ENCODE results near the gene ALG6.
A peak's percentile ranks its signal among the peaks of the same experiment; 100 is the strongest.
"Not testable (repeated sequence)": the region's sequence is repeated elsewhere in the genome, so short reads cannot be mapped to it uniquely, and the experiment has no call there.

The ALG6 gene

DNA sequence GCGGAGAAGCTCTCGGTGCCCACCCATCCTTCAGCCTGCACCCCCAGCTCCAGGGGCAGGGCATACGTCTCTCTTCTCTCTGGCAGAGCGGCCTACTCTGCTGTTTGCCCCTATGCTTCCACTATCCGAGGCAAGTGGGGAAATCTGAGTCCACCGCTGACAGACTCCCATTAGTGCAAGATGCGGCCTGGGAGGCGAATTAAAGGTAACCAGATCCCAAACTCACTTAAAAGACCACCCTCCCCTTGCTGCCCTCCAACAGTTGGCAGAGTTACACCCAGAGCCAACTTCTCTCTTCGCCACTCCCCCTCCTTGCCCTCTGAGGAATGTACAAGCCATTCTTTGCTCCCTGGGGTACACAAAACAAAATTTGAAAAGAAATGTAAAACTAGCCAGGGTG is 38.6 kb upstream of the ALG6 start:
- no peak for DNase-seq

DNA sequence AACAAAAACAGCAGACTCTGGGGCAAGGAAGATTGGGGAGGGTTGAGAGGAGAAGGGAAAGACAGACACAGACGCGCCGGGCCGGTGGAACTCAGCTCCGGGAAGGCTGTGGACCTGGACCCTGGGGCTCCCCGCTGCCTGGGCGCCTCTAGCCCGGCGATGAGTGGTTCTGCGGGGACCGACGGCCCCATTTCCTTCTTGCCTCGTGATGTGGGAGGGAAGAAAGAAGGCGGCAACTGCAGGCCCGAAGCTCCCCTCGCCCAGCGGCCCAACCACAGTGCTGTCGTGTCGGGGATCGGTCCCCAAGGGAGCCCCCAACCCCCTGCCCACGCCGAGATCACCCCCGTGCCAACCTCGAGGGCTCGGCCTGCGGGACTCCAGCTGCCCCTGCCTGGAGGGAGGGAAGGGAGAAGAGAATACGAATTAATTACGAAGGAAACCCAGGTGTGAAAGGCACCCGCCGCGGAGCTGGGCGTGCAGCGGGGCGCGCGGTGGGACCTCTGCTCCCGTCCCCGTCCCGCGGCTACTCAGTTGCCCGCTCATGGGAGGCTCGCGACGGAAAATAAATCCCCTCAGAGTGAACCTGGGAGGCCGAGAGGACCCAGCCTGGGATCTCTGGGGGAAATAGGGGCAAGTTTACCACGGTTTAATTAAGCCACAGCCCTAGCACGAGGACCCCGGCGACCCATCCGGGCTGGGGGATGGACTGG is 37.7 kb upstream of the ALG6 start:
- DNase-seq, result no peak

DNA sequence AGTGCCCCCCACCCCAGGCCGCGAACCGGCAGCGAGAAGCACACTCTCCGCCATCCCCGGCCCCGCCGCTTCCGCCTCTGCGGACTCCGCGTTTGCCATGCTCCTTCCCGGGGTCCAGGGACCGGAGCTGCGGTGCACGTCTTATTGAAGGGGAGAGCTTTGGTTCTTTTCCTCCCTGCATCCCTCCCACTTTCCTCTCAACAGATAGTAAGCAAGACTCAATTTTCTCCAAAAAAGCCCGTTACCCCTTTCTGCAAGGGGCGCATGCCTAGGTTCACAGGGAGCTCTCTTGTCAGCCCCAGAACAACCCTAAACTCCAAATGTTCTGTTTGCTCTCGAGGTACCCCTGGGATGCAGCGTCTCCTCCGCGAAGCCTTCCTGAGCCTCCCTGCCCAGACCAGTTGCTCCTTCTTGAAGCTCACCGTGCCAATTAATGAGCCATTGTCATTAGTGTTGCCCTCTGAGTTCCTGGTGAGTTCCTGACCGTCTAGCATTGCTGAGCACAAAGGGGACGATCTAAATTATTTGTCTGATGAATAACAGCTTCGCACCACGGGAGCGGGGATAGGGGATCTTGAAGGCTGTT is 37.0 kb upstream of the ALG6 start:
- DNase-seq, result no peak

DNA sequence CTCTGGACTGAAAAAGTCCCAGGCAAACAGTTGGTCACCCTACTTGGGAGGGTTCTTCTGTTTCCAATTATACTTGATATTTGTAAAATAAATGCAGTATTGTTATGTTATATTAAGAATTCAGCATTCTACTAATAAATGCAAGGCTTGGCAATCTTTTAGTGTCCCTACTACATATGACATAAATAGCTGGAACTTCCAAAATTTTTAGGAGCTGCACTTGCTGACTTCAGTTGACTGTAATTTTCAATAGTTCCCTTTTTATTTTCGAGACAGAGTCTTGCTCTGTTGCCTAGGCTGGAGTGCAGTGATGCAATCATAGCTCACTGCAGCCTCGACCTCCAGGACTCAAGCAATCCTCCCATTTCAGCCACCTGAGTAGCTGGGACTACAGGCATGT is 25.0 kb upstream of the ALG6 start:
- no peak for DNase-seq

DNA sequence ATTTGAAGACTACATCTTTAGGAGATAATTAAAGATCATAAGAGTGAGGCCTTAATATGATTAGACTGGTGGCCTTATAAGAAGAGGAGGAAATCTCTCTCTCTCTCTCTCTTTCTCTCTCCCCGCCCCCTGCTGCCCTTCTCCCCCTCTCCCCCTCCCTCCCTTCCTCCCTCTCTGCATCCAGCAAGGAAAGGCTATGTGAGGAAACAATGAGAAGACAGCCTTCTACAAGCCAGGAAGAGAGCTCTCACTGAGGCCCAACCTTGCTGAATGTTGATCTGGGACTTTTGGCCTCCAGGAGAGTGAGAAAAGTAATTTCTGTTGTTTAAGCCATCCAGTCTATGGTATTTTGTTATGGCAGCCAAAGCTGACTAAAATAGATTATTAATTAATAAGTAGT is 23.5 kb upstream of the ALG6 start:
- DNase-seq, result no peak

DNA sequence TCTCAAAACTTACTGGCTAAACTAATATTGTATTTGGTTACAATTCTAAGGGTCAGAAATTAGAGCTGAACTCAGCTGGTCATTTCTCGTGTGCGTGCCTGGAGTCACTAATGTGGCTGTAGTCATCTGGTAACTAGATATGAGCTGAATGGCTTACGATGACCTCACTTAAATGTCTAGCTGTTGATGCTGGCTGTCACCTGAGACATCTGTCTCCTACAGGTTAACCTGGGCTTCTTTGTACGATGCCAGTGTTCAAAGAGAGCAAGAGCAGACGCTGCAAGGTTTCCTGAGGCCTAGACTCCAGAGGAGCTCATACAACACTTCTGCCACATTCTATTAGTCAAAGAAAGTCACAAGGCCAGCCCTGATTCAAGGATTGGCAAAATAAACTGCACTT is 17.1 kb upstream of the ALG6 start:
- DNase-seq, result no peak

DNA sequence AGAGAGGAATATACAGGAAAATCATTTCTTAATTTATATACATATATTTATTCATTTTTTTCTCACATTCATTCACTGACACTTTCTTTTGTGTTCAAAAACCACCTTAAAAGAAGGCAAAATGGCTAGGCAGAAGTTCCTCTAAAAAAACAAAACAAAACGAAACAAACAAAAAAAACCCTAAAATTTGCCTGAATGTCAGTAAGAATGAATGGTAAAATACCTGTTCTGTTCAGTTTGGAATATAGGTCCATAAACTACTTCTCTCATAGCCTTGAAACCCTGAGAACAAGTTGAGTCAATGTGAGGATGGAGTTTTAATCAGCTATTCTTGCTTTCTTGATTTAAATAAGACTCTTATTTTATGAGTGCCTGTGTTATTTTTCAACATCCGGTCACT is 14.7 kb upstream of the ALG6 start:
- DNase-seq, result no peak

DNA sequence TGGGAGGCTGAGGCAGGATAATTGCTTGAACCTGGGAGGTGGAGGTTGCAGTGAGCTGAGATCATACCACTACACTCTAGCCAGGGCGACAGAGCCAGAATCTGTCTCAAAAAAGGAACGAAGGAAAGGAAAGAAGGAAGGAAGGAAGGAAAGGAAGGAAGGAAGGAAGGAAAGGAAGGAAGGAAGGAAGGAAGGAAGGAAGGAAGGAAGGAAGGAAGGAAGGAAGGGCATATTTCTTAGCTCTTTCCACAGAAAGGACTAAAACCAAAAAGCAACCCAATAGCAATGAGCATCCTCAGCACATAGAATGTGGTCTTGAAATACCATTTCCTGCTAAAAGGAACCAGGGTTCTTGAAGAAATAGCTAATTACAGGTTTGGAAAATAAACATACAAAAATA is 11.2 kb upstream of the ALG6 start:
- DNase-seq, result not testable (repeated sequence)

DNA sequence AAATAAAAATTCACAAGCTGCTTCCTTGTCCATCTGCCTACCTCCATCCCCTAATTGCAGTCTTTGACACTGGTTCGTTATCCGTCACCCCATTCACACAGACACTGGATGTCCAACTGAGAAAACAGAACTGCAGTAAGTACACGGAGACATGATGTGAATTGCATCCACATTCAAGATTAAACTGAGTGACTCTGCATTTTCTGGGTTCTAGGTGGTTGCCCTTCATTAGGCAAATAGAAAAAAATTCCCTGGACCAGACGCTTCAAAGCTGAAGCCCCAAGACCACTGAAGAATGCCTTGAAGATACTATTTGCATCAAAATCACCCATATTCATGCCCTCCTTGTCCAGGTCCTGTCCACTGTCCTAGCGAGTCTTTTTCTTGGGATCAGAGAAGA is 7.9 kb upstream of the ALG6 start:
- DNase-seq, result no peak

DNA sequence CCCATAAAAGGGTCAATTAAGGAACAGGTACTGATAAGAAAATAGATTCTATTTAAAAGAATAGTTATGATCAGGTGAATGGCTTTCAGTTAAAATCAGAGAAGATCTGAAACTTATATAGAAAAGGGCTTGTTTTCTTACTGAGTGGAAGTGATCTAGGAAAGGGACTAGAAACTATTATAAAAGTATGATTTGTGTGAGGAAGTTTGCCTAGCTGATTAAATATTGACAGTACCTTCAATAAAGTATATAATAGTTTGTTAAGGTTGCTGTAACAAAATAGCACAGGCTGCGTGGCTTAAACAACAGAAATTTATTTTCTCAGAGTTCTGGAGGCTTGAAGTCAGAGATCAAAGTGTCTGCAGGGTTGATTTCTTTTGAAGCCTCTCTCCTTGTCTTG is 5.4 kb upstream of the ALG6 start:
- no peak for DNase-seq

DNA sequence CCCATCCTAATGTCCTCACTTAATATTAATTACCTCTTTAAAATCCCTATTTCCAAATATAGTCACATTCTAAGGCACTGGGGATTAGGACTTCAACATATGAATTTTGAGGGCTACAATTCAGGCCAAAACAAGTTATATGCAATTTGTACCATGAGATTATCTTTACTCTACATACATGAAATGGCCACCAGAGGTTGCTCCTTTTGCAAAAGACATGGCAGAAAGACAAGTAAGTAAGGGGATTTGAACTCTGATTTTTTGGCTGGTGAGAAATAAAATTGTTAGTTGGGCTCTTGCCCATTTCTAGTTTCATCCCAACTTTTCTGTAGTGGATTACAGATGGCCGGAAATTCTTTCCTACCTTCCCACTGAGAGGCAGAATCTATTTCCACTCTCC is 4.8 kb upstream of the ALG6 start:
- DNase-seq, result no peak

DNA sequence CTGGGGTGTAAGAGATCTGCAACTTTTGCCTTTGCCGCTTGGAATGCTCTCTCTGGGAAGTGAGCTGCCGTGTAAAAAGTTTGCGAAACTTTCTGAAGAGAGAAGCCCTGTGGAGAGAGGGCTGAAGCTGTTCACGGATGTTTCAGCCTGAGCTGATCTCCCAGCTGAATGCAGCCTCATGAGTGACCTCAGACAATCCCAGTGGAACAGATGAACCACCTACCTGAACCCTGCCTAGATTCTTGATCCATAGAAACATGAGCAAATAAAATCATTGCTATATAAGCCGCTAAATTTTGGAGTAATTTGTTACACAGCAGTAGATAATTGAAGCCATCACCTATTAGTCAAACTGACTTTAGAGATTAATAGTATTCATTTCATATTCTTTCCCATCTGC is 4.4 kb upstream of the ALG6 start:
- DNase-seq, result no peak

DNA sequence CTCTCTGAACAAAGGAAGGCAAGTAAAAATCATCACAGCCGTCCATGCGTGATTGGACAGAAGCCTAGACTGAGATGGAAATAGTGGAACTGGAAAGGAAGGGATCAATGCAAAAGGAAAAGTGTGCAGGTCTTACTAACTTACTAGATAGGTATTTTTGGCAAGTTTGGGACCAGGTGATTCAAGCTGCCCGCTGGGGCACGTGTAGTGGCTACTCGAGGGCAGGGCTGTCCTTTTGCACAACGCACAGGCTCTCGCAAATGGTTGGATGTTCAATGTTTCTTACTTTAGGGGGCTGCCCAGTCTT is 566 bp upstream of the ALG6 start:
- DNase-seq, result no peak

DNA sequence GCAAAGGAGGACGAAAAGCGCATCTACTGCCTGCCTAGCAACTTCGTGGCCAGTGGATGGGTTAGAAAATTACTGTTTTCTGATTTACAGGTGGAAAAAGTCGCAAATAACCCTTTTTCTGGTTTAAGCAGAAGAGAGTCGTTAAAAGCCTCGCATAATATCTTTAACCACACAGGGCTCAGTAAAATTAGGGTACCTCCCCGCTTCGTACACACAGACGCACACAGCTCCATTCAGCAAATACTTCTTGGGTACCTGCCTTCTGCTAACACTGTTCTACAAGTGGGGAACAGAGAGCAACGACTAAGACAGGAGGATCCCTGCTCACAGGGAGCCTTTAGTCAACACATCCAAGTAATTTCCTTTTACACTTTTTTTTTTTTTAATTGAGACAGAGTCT is 704 bp downstream of the ALG6 start:
- DNase-seq, result peak; percentile 23

DNA sequence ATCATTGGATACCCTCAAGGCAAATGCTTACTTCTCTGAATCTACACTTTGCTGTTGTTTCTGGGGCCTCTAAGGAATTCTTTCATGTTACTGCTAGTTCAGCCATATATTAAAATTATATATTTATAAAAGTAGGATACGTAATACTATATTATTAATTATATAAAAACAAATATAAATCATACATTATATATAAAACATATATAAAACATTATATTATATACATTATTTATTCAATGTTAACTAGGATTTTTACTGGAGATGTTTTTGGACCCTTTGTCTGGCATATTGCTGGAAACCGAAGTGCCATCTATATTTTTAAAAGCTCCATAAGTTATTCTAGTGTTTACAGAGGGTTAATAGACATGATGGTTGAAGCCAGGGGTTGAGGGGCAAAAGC is 12.2 kb downstream of the ALG6 start:
- no peak for DNase-seq

DNA sequence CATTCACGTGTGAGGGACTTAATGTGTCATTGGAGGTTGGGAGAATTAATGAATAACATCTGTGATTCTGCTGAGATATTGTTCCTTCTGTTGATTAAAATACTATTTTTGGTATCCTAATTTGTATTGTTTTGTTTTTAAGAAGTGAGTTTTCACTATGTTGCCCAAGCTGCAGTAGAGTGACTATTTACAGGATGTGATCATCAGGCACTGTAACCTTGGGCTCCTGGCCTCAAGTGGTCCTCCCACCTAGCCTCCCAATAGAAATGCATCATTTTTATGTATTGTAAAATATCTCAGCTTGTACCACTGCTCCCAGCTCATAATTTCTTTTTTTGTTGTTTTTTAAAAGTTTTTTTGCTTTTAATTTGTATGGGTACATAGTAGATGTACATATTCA is 14.3 kb downstream of the ALG6 start:
- DNase-seq, result no peak

DNA sequence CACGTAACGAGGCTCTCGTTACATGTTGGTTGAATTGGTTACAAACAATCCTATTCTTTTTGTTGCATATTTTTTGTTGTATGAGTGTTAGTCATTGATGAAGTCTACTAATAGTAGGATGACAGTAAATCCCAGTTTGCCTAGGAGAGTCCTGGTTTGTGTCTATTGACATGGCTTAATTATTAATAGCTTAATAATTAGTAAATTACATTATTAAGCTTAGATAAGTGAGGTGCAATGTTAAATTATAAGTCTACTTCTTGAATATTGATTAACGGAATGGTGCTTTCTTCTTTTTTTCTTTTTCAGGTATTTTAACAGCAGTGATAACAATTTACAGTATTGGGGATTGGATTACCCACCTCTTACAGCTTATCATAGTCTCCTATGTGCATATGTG is 34.5 kb downstream of the ALG6 start:
- no peak for DNase-seq

DNA sequence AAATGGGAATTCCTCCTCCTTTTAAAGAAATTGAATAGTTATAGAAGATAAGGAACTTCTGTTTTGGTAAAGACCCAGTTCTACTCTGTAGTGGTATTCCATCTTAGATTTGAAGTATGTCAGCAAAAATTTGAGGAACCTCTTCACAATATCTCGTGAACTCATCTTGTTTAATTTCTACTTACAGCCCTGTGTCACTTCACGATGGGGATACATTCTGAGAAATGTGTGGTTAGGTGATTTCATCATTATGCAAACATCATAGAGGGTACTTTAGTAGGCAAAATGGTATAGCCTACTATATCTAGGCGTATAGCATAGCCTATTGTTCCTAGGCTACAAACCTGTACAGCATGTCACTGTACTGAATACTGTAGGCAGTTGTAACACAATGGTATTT is 36.0 kb downstream of the ALG6 start:
- no peak for DNase-seq

DNA sequence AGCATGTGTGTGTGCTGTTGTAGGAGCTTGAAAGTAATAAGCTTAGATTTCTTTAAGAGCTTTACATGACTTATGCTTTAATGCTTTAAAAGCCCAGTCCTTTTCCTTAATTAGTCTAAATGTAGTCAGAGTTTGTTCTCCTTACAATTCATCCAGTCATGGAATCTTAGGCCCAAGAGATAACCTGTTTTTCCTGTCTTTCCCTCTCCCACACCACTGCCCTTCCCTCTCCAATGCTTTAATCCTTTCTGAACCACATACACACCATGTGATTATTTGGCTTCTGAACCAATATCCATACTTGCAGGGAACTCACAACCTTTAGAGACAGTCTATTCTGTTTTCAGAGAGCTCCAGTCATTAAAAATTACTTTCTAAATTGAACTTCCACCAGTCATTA is 37.6 kb downstream of the ALG6 start:
- DNase-seq, result no peak

DNA sequence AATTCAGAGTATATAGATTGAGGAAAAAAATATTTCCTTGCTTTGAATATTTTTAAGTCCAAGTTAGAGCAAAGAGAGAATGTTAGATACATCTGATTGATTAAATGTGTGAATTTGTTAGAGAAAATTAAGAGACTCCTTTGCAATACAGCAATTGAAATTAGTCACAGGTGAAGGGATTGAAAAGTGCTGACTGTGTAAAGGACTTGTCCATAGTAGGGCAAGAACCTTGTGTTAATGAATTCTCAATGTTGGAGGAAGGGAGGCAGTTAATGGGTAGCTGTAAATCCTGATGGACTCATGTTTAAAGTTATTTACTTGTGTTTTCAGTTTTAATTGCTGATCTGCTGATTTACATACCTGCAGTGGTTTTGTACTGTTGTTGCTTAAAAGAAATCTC is 38.6 kb downstream of the ALG6 start:
- DNase-seq, result no peak

DNA sequence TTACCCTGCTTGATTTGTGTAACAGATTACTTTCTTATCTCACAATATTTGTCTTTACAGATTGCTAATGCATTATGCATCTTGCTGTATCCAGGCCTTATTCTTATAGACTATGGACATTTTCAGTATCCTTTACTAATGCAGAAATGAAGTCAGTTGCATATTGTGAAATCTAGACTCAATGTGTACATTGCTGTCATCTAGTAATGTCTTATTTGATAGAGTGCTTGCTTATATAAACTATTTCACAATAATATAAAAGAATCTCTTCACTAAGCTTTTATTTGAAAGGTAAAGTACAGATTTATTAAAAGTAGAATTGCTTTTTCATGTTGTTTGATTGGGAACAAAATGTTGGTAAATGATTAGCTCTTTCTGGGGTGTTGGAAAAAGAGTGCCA is 39.6 kb downstream of the ALG6 start:
- no peak for DNase-seq

DNA sequence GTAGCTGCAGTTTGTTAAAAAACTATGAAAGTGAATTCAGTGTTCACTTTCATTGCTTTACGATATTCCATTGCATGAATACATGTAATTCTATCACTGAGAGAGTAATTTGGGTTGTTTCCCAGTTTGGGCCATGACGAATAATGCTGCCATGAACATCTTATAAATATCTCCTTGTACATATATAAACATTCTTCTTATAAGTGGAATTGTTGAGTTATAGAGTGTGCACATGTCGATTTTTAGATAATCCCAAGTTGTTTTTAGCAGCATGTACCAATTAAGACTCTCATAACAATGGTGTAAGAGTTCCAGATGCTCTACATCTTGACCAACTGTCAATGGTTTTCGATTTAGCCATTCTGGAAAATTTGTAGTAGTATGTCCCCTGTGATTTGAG is 40.9 kb downstream of the ALG6 start:
- DNase-seq, result no peak

DNA sequence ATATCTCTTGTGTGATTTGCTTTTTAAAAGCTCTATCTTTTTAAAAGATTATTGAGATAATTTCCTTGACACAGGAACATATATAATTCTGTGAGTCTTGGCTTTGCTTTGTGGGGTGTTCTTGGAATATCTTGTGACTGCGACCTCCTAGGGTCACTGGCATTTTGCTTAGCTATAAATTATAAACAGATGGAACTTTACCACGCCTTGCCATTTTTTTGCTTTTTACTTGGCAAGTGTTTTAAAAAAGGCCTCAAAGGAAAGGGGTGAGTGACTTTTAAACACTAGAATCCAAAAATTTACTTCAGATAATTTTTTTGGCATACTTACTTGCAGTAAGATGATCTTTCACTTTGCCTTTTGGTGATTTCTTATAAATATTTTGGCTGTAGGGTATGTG is 43.6 kb downstream of the ALG6 start:
- DNase-seq, result no peak

DNA sequence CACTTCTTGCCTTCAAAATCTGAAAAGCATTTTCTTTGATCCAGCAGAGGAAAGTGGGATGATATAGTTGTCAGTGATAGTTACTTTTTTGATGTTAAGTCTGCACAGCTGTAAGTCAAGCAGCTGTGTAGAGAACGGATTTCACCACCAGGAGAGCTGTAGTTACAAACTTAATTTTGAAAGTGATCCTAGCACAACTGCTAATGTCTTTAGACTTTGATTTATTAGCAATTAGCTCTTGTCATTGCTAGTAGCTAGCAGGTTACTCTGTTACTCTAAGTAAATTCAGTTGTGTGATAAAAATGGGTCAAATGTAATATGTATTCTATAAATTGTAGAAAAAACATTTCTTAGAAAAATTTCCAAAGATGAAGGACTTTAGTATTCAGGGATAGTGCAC is 46.0 kb downstream of the ALG6 start:
- DNase-seq, result no peak

DNA sequence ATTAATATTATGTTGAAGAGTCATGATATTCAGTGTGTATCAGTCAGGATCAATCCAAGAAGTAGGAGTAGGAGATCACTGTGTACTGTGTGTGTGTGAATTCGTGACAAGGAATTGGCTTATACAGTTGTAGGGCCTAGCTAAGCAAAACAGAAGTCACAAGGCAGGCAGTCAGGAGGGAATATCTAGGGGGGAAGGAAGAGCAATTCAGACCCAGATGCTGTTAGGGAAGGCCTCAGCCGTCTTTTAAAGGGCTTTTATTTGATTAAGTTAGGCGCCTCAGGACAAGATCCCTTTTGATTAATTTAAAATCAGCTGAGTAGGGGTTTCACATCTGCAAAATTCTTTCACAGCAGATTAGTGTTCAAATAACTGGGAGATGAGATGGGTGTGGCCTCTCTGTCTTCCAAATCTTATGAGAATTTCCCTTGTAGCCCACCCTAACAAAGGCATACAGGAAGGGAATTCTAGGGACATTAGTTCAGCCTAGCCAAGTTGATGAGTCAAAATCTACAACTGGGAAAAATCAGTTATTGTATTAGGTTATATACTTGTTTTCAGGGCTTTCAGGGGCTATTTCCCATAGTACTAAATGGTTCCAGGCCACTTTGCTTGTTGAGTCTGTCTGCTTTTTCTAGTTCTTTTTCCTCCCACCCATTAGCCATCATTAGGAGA is 47.4 kb downstream of the ALG6 start:
- no peak for DNase-seq

Data from T1000 (cell line).